ENCODE results near the gene TMEM109.

TMEM109 gene

GRCh38 chr11:60966890-60967289 is 52.9 kb downstream of the TMEM109 start:
- Mint-ChIP-seq H3K36me3 (ENCODE audit: low read depth) (no peaks in the 10 kb centered on the region), H3K4me3 (no peak overlapping the region), H3K9me3 (no peaks in the 10 kb centered on the region), H3K4me1 (ENCODE audit: low read depth) (peaks cover 17% of the 10 kb centered on the region), H3K27ac (no peak overlapping the region), H3K27me3 (peaks cover 4% of the 10 kb centered on the region)

GRCh38 chr11:60968223-60968622 is 54.3 kb downstream of the TMEM109 start:
- Mint-ChIP-seq H3K36me3 (ENCODE audit: low read depth) (peaks cover 11% of the 10 kb centered on the region), H3K4me1 (ENCODE audit: low read depth) (peaks cover 18% of the 10 kb centered on the region), H3K9me3 (no peaks in the 10 kb centered on the region), H3K27me3 (no peaks in the 10 kb centered on the region), H3K4me3 (no peak overlapping the region), H3K27ac (no peak overlapping the region)

- H3K4me3 Mint-ChIP-seq, result peak overlapping the region; percentile 91
- H3K27ac Mint-ChIP-seq, result peak overlapping the region; percentile 49
- H3K36me3 Mint-ChIP-seq (ENCODE audit: low read depth), result peaks cover 30% of the 10 kb centered on the region
These were observed 56.4 kb downstream of the TMEM109 start for GRCh38 chr11:60970369-60970774.

GRCh38 chr11:60970890-60971289 is 56.9 kb downstream of the TMEM109 start:
- Mint-ChIP-seq H3K4me3 (peak overlapping the region; percentile 91), H3K9me3 (no peaks in the 10 kb centered on the region), H3K4me1 (ENCODE audit: low read depth) (peaks cover 31% of the 10 kb centered on the region), H3K27ac (peak overlapping the region; percentile 98), H3K36me3 (ENCODE audit: low read depth) (peaks cover 32% of the 10 kb centered on the region), H3K27me3 (no peaks in the 10 kb centered on the region)

More at GRCh38 chr11:60970369-60970774, 56.4 kb downstream of the TMEM109 start:
- H3K9me3 Mint-ChIP-seq, result no peaks in the 10 kb centered on the region
- H3K27me3 Mint-ChIP-seq, result no peaks in the 10 kb centered on the region
- H3K4me1 Mint-ChIP-seq (ENCODE audit: low read depth), result peaks cover 28% of the 10 kb centered on the region

- Mint-ChIP-seq H3K9me3 (no peaks in the 10 kb centered on the region), H3K27me3 (no peaks in the 10 kb centered on the region), H3K4me1 (ENCODE audit: low read depth) (peaks cover 37% of the 10 kb centered on the region), H3K36me3 (ENCODE audit: low read depth) (peaks cover 39% of the 10 kb centered on the region), H3K27ac (peak within 1 kb of the TSS; percentile 98), H3K4me3 (peak within 1 kb of the TSS; percentile 91)
These were observed 57.6 kb downstream of the TMEM109 start, which contains the start of gene CD6 for GRCh38 chr11:60971520-60971919. Gene CD6 (plus strand): TSS chr11:60971680. CDS start chr11:60971866, 186 bp downstream.

- H3K27me3 Mint-ChIP-seq, result no peaks in the 10 kb centered on the region
- H3K27ac Mint-ChIP-seq, result peak overlapping the region; percentile 98
- no peaks in the 10 kb centered on the region for H3K9me3 Mint-ChIP-seq
- peaks cover 46% of the 10 kb centered on the region for H3K4me1 Mint-ChIP-seq (ENCODE audit: low read depth)
- H3K36me3 Mint-ChIP-seq (ENCODE audit: low read depth), result peaks cover 45% of the 10 kb centered on the region
- peak overlapping the region; percentile 91 for H3K4me3 Mint-ChIP-seq
These were observed 58.4 kb downstream of the TMEM109 start for GRCh38 chr11:60972182-60973030.

Measured in stimulated activated naive CD8-positive, alpha-beta T cell treated with anti-CD3 and anti-CD28 coated beads, Interleukin-15, Interleukin-2, amounts not matched to agents 100 ng/mL and 50 ng/mL, for 24 hours (primary cell).